Ascending aorta (tissue), 2 donors: ENCODE results near the gene ENTREP3. TPM values are rescaled to one million over a fixed set of nuclear protein-coding genes. Genes with fewer than 3 reads are reported as not detected.

Experiments used
- DNase-seq, 2 donors: peaks; one replicate each; pipeline ENCODE4 v3.0.0-alpha.2; 2019; ENCODE audit warnings: low spot score in 2 of 2
- H3K27ac ChIP-seq, 2 donors: fragments of 200-600 bp; sonication (generic); one replicate each; pipeline ENCODE4 v1.5.1; 2016 to 2017; ENCODE audit warnings: mild to moderate bottlenecking in 1 of 2
- H3K27me3 ChIP-seq: fragments of 200-600 bp; sonication (generic); one replicate; pipeline ENCODE4 v1.5.1; 2017
- H3K36me3 ChIP-seq, 2 donors: fragments of 200-600 bp; sonication (generic); one replicate each; pipeline ENCODE4 v1.5.1; 2016
- H3K4me1 ChIP-seq, 2 donors: fragments of 200-600 bp; sonication (generic); one replicate each; pipeline ENCODE4 v1.5.1; 2016 to 2017; ENCODE audit warnings: mild to moderate bottlenecking in 1 of 2
- H3K4me3 ChIP-seq, 2 donors: fragments of 200-600 bp; sonication (generic); one replicate each; pipeline ENCODE4 v1.5.1; 2016 to 2017; ENCODE audit warnings: mild to moderate bottlenecking in 1 of 2
- H3K9me3 ChIP-seq, 2 donors: fragments of 200-600 bp; sonication (generic); one replicate each; pipeline ENCODE4 v1.5.1; 2016
- CTCF ChIP-seq, 3 experiments: fragments of 200-600 bp in 2 of 3; fragments of 450-650 bp in 1 of 3; sonication (generic) in 2 of 3; IDR thresholded peaks; one replicate each; pipeline ENCODE4 v1.5.1; 2016 to 2019; ENCODE audit warnings: antibody characterized with exemption in 3 of 3, mild to moderate bottlenecking in 1 of 3, moderate library complexity in 1 of 3
- intact Hi-C: fragments of 100-400 bp; cut with DNase I; formaldehyde crosslinking; loops from one replicate; pipeline ENCODE4 v1.15.1; 2023
- total RNA-seq: library from RNA; depleted of rRNA; stranded (reverse); fragments of >200 nt; gene quantifications from one replicate; pipeline ENCODE4 v1.1.0, GENCODE V29; 2016

ENTREP3 gene
- total RNA-seq, 1 donor from 2014 or later = 34.5 TPM

GRCh38 chr1:155209312-155209721 lies 46.0 kb downstream of the ENTREP3 start:
- peak overlapping the region; percentile 77 to 79 for H3K4me3 ChIP-seq
- H3K27me3 ChIP-seq = no peaks in the 10 kb centered on the region
- H3K36me3 ChIP-seq = peaks cover 5 to 6% of the 10 kb centered on the region in 2 donors
- no peaks in the 10 kb centered on the region for H3K9me3 ChIP-seq
- TF ChIP-seq CTCF (IDR thresholded peaks at IDR 0.05) = no peak
- intact Hi-C loops = loop anchor here (2.0 kb wide), 1 partner anchor 113 kb away; no protein-coding TSS in a partner anchor
- H3K27ac ChIP-seq = peak overlapping the region; percentile 99 to 100
- peaks cover 7 to 27% of the 10 kb centered on the region in 2 donors for H3K4me1 ChIP-seq
- DNase-seq = no peak

- intact Hi-C loops = loop anchor here (1.0 to 2.0 kb wide), 3 partner anchors 15 to 114 kb away; no protein-coding TSS in a partner anchor
- Histone ChIP-seq H3K4me1 (peaks cover 7 to 27% of the 10 kb centered on the region in 2 donors), H3K4me3 (peak within 1 kb of the TSS; percentile 77 to 79), H3K9me3 (no peaks in the 10 kb centered on the region), H3K36me3 (peaks cover 5 to 6% of the 10 kb centered on the region in 2 donors), H3K27ac (peak within 1 kb of the TSS; percentile 99 to 100), H3K27me3 (no peaks in the 10 kb centered on the region)
- peak; percentile 77 to 97 for DNase-seq
- peak in 1 of 3 experiments; percentile 7 for TF ChIP-seq CTCF (IDR thresholded peaks at IDR 0.05)
Observed at GRCh38 chr1:155208541-155209311, 46.6 kb downstream of the ENTREP3 start, which contains the start of gene MTX1. Gene MTX1, plus strand, starts transcription at chr1:155208695. Its CDS starts 110 bp downstream, at chr1:155208805.

GRCh38 chr1:155207806-155208540 lies 47.3 kb downstream of the ENTREP3 start, which contains the start of gene THBS3:
Gene THBS3, minus strand, starts transcription at chr1:155207897. Its CDS starts 21 bp downstream, at chr1:155207876.
- Histone ChIP-seq H3K9me3 (no peaks in the 10 kb centered on the region), H3K36me3 (peaks cover 5 to 6% of the 10 kb centered on the region in 2 donors), H3K27me3 (no peaks in the 10 kb centered on the region), H3K27ac (peak within 1 kb of the TSS; percentile 99 to 100), H3K4me3 (peak within 1 kb of the TSS; percentile 77 to 79), H3K4me1 (peaks cover 7 to 27% of the 10 kb centered on the region in 2 donors)
- TF ChIP-seq CTCF (IDR thresholded peaks at IDR 0.05) = no peak
- intact Hi-C loops = loop anchor here (1.0 to 2.0 kb wide), 4 partner anchors 15 to 115 kb away; no protein-coding TSS in a partner anchor
- DNase-seq = peak; percentile 8 to 79

- no peaks in the 10 kb centered on the region for H3K9me3 ChIP-seq
- peak overlapping the region; percentile 99 to 100 for H3K27ac ChIP-seq
- H3K4me1 ChIP-seq = peaks cover 7 to 27% of the 10 kb centered on the region in 2 donors
- peak; percentile 69 to 87 (median 85) for TF ChIP-seq CTCF (IDR thresholded peaks at IDR 0.05)
- intact Hi-C loops = loop anchor here (1.0 kb wide), 1 partner anchor 37 kb away; no protein-coding TSS in a partner anchor
- no peaks in the 10 kb centered on the region for H3K27me3 ChIP-seq
- DNase-seq = peak; percentile 30 to 94
- peaks cover 5 to 6% of the 10 kb centered on the region in 2 donors for H3K36me3 ChIP-seq
- H3K4me3 ChIP-seq = peak overlapping the region; percentile 77 to 79
Observed at GRCh38 chr1:155206891-155207805, 48.1 kb downstream of the ENTREP3 start.
